ENCODE results near the gene GORASP2. TPM values are rescaled to one million over a fixed set of nuclear protein-coding genes. Genes with fewer than 3 reads are reported as not detected.

GORASP2 gene
- total RNA-seq, 3 donors from 2014 or later: 70.3 to 73.4 (median 71.2) TPM

GRCh38 chr2:170969030-170969429 lies 40.0 kb downstream of the GORASP2 start:
- ATAC-seq (no peak), DNase-seq (no peak)
- intact Hi-C loops (cut with DNase I, micrococcal nuclease): no loop called here
- Histone ChIP-seq H3K36me3 (ENCODE audit: low read depth) (peaks cover 17% of the 10 kb centered on the region), H3K4me3 (no peak overlapping the region), H3K4me1 (ENCODE audit: low read depth) (peaks cover 5% of the 10 kb centered on the region), H3K9me3 (no peaks in the 10 kb centered on the region)
- TF ChIP-seq CTCF (IDR thresholded peaks at IDR 0.05): no peak

- intact Hi-C loops (cut with DNase I, micrococcal nuclease): loop anchor here in 1 of 2 donors (10.0 kb wide), 1 partner anchor 445 kb away; no protein-coding TSS in a partner anchor
- H3K36me3 ChIP-seq (ENCODE audit: low read depth): peaks cover 14% of the 10 kb centered on the region
- H3K4me1 ChIP-seq (ENCODE audit: low read depth): peaks cover 11% of the 10 kb centered on the region
- no peaks in the 10 kb centered on the region for H3K9me3 ChIP-seq
- no peak overlapping the region for H3K4me3 ChIP-seq
- ATAC-seq (no peak), DNase-seq (no peak)
- TF ChIP-seq CTCF (IDR thresholded peaks at IDR 0.05): no peak
These were observed 40.9 kb downstream of the GORASP2 start for GRCh38 chr2:170969872-170970496.

GRCh38 chr2:170971071-170971470 lies 42.0 kb downstream of the GORASP2 start:
- H3K4me3 ChIP-seq: no peak overlapping the region
- no peaks in the 10 kb centered on the region for H3K9me3 ChIP-seq
- no peak for TF ChIP-seq CTCF (IDR thresholded peaks at IDR 0.05)
- H3K4me1 ChIP-seq (ENCODE audit: low read depth): peaks cover 11% of the 10 kb centered on the region
- intact Hi-C loops (cut with DNase I, micrococcal nuclease): loop anchor here in 1 of 2 donors (10.0 kb wide), 1 partner anchor 444 kb away; no protein-coding TSS in a partner anchor
- peaks cover 7% of the 10 kb centered on the region for H3K36me3 ChIP-seq (ENCODE audit: low read depth)
- DNase-seq (no peak), ATAC-seq (no peak)

GRCh38 chr2:170972296-170973224 lies 43.5 kb downstream of the GORASP2 start:
- no peak for TF ChIP-seq CTCF (IDR thresholded peaks at IDR 0.05)
- DNase-seq (no peak), ATAC-seq (peak; percentile 8)
- no peaks in the 10 kb centered on the region for H3K9me3 ChIP-seq
- H3K4me3 ChIP-seq: no peak overlapping the region
- peaks cover 11% of the 10 kb centered on the region for H3K4me1 ChIP-seq (ENCODE audit: low read depth)
- intact Hi-C loops (cut with DNase I, micrococcal nuclease): loop anchor here in 1 of 2 donors (10.0 kb wide), 1 partner anchor 442 kb away; no protein-coding TSS in a partner anchor
- no peaks in the 10 kb centered on the region for H3K36me3 ChIP-seq (ENCODE audit: low read depth)

- intact Hi-C loops (cut with DNase I, micrococcal nuclease): loop anchor here in 1 of 2 donors (10.0 kb wide), 1 partner anchor 442 kb away; no protein-coding TSS in a partner anchor
- no peak for ATAC-seq
These were observed 44.1 kb downstream of the GORASP2 start for GRCh38 chr2:170973225-170973491.

More at GRCh38 chr2:170973225-170973491, 44.1 kb downstream of the GORASP2 start:
- Histone ChIP-seq H3K4me3 (no peak overlapping the region), H3K9me3 (no peaks in the 10 kb centered on the region), H3K36me3 (ENCODE audit: low read depth) (no peaks in the 10 kb centered on the region), H3K4me1 (ENCODE audit: low read depth) (peaks cover 11% of the 10 kb centered on the region)
- no peak for DNase-seq
- TF ChIP-seq CTCF (IDR thresholded peaks at IDR 0.05): no peak

Measured in mucosa of descending colon (tissue), 3 donors.